Adrenal gland (tissue), 12 donors: ENCODE results near the gene CEP170. TPM values are rescaled to one million over a fixed set of nuclear protein-coding genes. Genes with fewer than 3 reads are reported as not detected.
A peak's percentile ranks its signal among the peaks of the same experiment; 100 is the strongest.

Source experiments
- DNase-seq, 7 donors: peaks; one replicate each; pipeline ENCODE4 v3.0.0-alpha.2; 2019 to 2020
- H3K27ac ChIP-seq, 5 donors: fragments of 200-600 bp; sonication (generic) in 4 of 5; 1 replicate in 3 of 5; 2 replicates in 2 of 5; pipeline versions ENCODE4 v1.5.1 to v1.8.0; 2016 to 2020; ENCODE audit warnings: mild to moderate bottlenecking in 1 of 5
- H3K27me3 ChIP-seq: fragments of 200-600 bp; 2 replicates; pipeline ENCODE4 v1.8.0; 2021
- H3K36me3 ChIP-seq, 2 donors: fragments of 200-600 bp; replicated peaks in 1 of 2; 1 replicate in 1 of 2; 2 replicates in 1 of 2; pipeline versions ENCODE4 v1.5.1 to v1.8.0; 2018 to 2022
- H3K4me1 ChIP-seq, 2 donors: fragments of 200-600 bp; replicated peaks in 1 of 2; 1 replicate in 1 of 2; 2 replicates in 1 of 2; pipeline versions ENCODE4 v1.5.1 to v1.8.0; 2018 to 2021
- H3K4me3 ChIP-seq, 4 donors: fragments of 200-600 bp; sonication (generic) in 3 of 4; one replicate each; pipeline ENCODE4 v1.5.1; 2016 to 2018
- H3K9me3 ChIP-seq, 3 donors: fragments of 200-600 bp; sonication (generic) in 1 of 3; replicated peaks in 1 of 3; 1 replicate in 2 of 3; 2 replicates in 1 of 3; pipeline versions ENCODE4 v1.5.1 to v1.8.0; 2016 to 2021
- POLR2A ChIP-seq, 2 donors: fragments of 450-650 bp; IDR thresholded peaks; one replicate each; pipeline ENCODE4 v1.6.1; 2017; ENCODE audit warnings: antibody characterized with exemption in 2 of 2, mild to moderate bottlenecking in 2 of 2, moderate library complexity in 1 of 2
- WGBS, 4 donors: extraction: QIAGEN DNeasy Blood & Tissue Kit in 2 of 4; methylation state at CpG; one replicate each; pipeline versions ENCODE4 v1.1.5 to v1.1.7; 2013 to 2017; 5-methylcytosine and 5-hydroxymethylcytosine counted together
- intact Hi-C, 2 donors: fragments of 100-400 bp; cut with DNase I; formaldehyde crosslinking; loops; one replicate each; pipeline versions ENCODE4 v1.14.1 to v1.15.0; 2022 to 2023
- polyA plus RNA-seq, 3 donors: library from polyadenylated mRNA; stranded (reverse); fragments of 200-250 nt in 2 of 3; fragments of 350-450 nt in 1 of 3; fragmentation: Illumina TruSeq in 1 of 3; extraction: RNeasy Lipid Tissue Mini Kit (QIAGEN cat#74804) in 1 of 3; gene quantifications; one replicate each; pipeline ENCODE4 v1.2.3, GENCODE V29; 2013 to 2014
- total RNA-seq, 9 donors: library from RNA; depleted of rRNA in 4 of 9; stranded (reverse); fragments of >200 nt in 4 of 9; fragments of 120-200 nt in 1 of 9; fragmentation: NEBNext Ultra II Directional in 1 of 9; extraction: Animal tissue kit (Norgen Biotek cat#: 25700) in 1 of 9; gene quantifications; one replicate each; pipeline versions ENCODE4 v1.1.0 to v1.2.4, GENCODE V29; 2013 to 2023
- TF ChIP-seq, protein P1 (sequence below), 6 experiments: fragments of 450-650 bp in 4 of 6; fragments of 200-600 bp in 2 of 6; sonication (generic) in 1 of 6; IDR thresholded peaks; 1 replicate in 5 of 6; 2 replicates in 1 of 6; pipeline versions ENCODE4 v1.5.1 to v1.8.0; 2016 to 2021; ENCODE audit warnings: antibody characterized with exemption in 6 of 6, mild to moderate bottlenecking in 2 of 6, moderate library complexity in 1 of 6
- donor health status: healthy with polysubstance abuse.
- donor health status: Bipolar disorder and iron deficiency.
- donor health status: DM: yes; HTN: yes; CAD: no.
- donor health status: DM: no; HTN: no; CAD: no.
- donor health status: DM: no; HTN: no; CAD: no.
- donor health status: DM: yes; HTN: yes; CAD: no.

CEP170 gene
- total and polyA plus RNA-seq, 12 donors = 15.5 to 56.2 (median 35.9) TPM

DNA sequence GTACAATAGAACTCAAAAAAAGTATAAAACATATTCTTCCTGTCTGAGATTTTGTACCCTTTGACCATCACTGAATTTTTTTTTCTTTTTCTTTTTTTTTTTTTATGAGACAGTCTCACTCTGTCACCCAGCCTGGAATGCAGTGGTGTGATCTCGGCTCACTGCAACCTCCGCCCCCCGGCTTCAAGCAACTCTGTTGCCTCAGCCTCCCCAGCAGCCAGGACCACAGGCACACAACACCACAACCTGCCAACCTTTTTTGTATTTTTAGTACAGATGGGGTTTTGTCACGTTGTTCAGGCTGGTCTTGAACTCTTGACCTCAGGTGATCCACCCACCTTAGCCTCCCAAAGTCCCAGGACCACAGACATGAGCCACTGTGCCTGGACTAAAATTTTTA is 11.2 kb upstream of the CEP170 start:
- Histone ChIP-seq H3K4me1 (peaks cover 8 to 51% of the 10 kb centered on the region in 2 donors), H3K4me3 (no peak overlapping the region), H3K27ac (no peak overlapping the region), H3K27me3 (no peaks in the 10 kb centered on the region), H3K36me3 (no peaks in the 10 kb centered on the region), H3K9me3 (no peaks in the 10 kb centered on the region)
- TF ChIP-seq, protein P1, sequence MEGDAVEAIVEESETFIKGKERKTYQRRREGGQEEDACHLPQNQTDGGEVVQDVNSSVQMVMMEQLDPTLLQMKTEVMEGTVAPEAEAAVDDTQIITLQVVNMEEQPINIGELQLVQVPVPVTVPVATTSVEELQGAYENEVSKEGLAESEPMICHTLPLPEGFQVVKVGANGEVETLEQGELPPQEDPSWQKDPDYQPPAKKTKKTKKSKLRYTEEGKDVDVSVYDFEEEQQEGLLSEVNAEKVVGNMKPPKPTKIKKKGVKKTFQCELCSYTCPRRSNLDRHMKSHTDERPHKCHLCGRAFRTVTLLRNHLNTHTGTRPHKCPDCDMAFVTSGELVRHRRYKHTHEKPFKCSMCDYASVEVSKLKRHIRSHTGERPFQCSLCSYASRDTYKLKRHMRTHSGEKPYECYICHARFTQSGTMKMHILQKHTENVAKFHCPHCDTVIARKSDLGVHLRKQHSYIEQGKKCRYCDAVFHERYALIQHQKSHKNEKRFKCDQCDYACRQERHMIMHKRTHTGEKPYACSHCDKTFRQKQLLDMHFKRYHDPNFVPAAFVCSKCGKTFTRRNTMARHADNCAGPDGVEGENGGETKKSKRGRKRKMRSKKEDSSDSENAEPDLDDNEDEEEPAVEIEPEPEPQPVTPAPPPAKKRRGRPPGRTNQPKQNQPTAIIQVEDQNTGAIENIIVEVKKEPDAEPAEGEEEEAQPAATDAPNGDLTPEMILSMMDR (IDR thresholded peaks at IDR 0.05) = no peak
- TF ChIP-seq POLR2A (IDR thresholded peaks at IDR 0.05) = no peak
- DNase-seq = no peak
- WGBS, 4 donors = 91 to 95% (median 92%) methylated on average over 4 of the region's 4 CpGs
- intact Hi-C loops = no loop called here

DNA sequence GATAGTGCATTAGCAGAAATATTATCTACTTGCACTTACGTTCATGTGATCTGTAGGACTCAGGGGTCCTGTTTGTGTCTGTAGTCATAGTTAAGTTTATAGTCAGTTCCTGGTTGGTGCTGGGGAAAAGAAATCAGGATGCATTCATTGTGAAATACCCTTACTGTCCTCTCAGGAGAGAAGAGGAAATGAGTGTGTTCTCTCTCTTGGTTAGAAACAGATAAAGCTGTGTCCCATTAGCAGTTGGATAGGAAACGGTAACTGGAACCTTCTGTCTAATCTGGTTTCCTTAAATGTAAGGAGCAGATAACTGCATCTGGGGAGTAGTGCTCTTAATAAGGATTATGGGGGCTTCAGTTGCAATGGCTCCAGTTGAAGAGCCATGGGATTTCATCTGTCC is 9.6 kb upstream of the CEP170 start:
- no peaks in the 10 kb centered on the region for H3K36me3 ChIP-seq
- TF ChIP-seq POLR2A (IDR thresholded peaks at IDR 0.05) = no peak
- TF ChIP-seq, protein P1 (IDR thresholded peaks at IDR 0.05) = no peak
- no peaks in the 10 kb centered on the region for H3K9me3 ChIP-seq
- H3K4me1 ChIP-seq = peaks cover 8 to 41% of the 10 kb centered on the region in 2 donors
- intact Hi-C loops = no loop called here
- no peak overlapping the region for H3K4me3 ChIP-seq
- 52 to 58% (median 55%) methylated on average over 2 of the region's 2 CpGs for WGBS, 4 donors
- no peaks in the 10 kb centered on the region for H3K27me3 ChIP-seq
- peak overlapping the region in 2 of 5 donors; percentile 65 to 69 for H3K27ac ChIP-seq
- no peak for DNase-seq

DNA sequence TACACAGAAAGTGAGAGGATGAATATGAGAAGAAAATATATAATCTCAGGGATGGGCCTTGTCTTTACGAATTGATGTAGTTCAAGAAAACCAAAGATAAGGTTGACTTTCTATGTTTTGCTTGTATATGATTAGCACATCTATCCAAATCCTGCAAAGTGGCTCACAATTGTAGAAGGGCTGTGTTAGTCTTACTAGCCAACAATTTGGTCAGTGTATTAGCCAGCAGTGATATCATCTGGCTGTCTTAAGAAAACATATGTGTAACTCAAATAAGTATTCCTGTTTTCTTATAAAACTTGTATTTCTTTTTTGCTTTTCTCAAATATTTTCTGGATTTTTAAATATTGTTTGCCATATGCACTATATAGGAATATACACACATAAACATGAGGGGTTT is 6.3 kb upstream of the CEP170 start:
- H3K27ac ChIP-seq = no peak overlapping the region
- no peak for DNase-seq
- WGBS, 4 donors = 73 to 95% (median 90%) methylated on average over 1 of the region's 1 CpG
- TF ChIP-seq, protein P1 (IDR thresholded peaks at IDR 0.05) = no peak
- no peaks in the 10 kb centered on the region for H3K9me3 ChIP-seq
- no peaks in the 10 kb centered on the region for H3K36me3 ChIP-seq
- intact Hi-C loops = no loop called here
- peaks cover 14 to 43% of the 10 kb centered on the region in 2 donors for H3K4me1 ChIP-seq
- H3K27me3 ChIP-seq = no peaks in the 10 kb centered on the region
- no peak overlapping the region for H3K4me3 ChIP-seq

DNA sequence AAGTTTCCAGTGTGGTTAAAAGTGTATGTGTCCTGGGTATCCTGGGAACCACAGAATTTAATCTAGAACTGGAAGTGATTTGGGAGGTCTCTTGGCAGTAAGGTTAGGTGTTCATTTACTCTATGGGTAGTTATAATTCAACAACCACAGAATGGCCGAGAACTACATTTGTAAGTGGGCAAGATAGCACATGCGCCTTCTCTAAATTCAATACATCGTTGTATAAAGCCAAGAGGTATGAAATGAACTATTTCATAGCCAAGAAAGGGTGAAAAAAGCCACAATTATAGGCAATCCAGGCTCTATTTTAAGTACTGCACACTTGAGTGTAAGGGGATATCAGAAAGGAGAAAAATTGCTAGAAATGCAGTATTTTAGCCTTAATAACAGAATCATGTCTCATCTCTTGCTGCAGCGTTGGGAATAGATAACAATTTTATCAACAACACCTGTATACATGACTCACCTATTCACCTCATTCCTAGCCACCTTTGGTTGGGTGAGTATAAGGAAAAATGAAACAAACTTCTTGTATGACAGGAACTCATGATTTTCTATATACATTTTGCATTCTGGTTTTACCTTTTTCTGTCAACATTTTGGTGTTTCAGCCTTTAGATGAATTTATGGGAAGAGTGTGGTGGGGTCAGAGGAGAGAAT is 5.3 kb upstream of the CEP170 start:
- H3K36me3 ChIP-seq = no peaks in the 10 kb centered on the region
- 63 to 69% (median 65%) methylated on average over 4 of the region's 4 CpGs for WGBS, 4 donors
- no peak overlapping the region for H3K4me3 ChIP-seq
- no peak for TF ChIP-seq POLR2A (IDR thresholded peaks at IDR 0.05)
- TF ChIP-seq, protein P1 (IDR thresholded peaks at IDR 0.05) = no peak
- H3K4me1 ChIP-seq = peaks cover 15 to 43% of the 10 kb centered on the region in 2 donors
- DNase-seq = no peak
- H3K9me3 ChIP-seq = no peaks in the 10 kb centered on the region
- H3K27ac ChIP-seq = no peak overlapping the region
- no peaks in the 10 kb centered on the region for H3K27me3 ChIP-seq
- intact Hi-C loops = no loop called here
